ENCODE measurements around the gene LRRC74A. TPM values are rescaled to one million over a fixed set of nuclear protein-coding genes. Genes with fewer than 3 reads are reported as not detected.

LRRC74A gene
- polyA plus RNA-seq, 1 of the 3 experiments (the other 2 are of a cell fraction), result not detected

- H3K4me1 ChIP-seq (ENCODE audit: control insufficient read depth in 1 of 2, insufficient read depth in 2 of 2, low read depth in 1 of 2, low read length in 1 of 2), result peaks cover 6 to 16% of the 10 kb centered on the region in 2 experiments; a peak in 3 of 4 replicates
- 53% methylated on average over 7 of the region's 7 CpGs for WGBS (ENCODE audit: low lambda C conversion rate)
- DNase-seq, result no peak
- no peaks in the 10 kb centered on the region for H3K36me3 ChIP-seq (replicated peaks in 1 of 2; ENCODE audit: control insufficient read depth in 1 of 2, insufficient read depth in 2 of 2, low read length in 1 of 2)
- H3K9me2 ChIP-seq, result no peaks in the 10 kb centered on the region
- CTCF ChIA-PET, result interaction anchor here (0.9 to 1.4 kb wide), 2 partner anchors 30 to 285 kb away, joined by 3 to 4 read pairs; no protein-coding TSS in a partner anchor
- H3K9ac ChIP-seq, result no peak overlapping the region
- TF ChIP-seq REST (IDR thresholded peaks at IDR 0.05; ENCODE audit: low read depth, low read length) (no peak), SMC3 (IDR thresholded peaks at IDR 0.05; ENCODE audit: low read depth, low read length) (no peak), EP300 (IDR thresholded peaks at IDR 0.05; ENCODE audit: borderline replicate concordance in 1 of 2, low read depth in 1 of 2, low read length in 1 of 2) (no peak), EZH2phosphoT487 (IDR thresholded peaks at IDR 0.05; ENCODE audit: borderline replicate concordance, low read depth) (no peak), GABPA (IDR thresholded peaks at IDR 0.05; ENCODE audit: low read depth) (no peak), USF2 (IDR thresholded peaks at IDR 0.05; ENCODE audit: borderline replicate concordance, low read depth, low read length) (no peak), RAD21 (IDR thresholded peaks at IDR 0.05; ENCODE audit: low read length) (no peak), PBX3 (IDR thresholded peaks at IDR 0.05) (no peak), ZBTB33 (IDR thresholded peaks at IDR 0.05; ENCODE audit: borderline replicate concordance, low read depth) (no peak), CHD2 (IDR thresholded peaks at IDR 0.05; ENCODE audit: low read length, partially characterized antibody) (no peak), RXRA (IDR thresholded peaks at IDR 0.05; ENCODE audit: borderline replicate concordance, low read depth) (no peak), YY1 (IDR thresholded peaks at IDR 0.05; ENCODE audit: low read depth) (no peak), IRF3 (IDR thresholded peaks at IDR 0.05; ENCODE audit: low read depth, low read length) (no peak), RFX5 (IDR thresholded peaks at IDR 0.05; ENCODE audit: low read length) (no peak)
- peaks cover 5% of the 10 kb centered on the region; the same call in 1 of the 2 replicates for H3K79me2 ChIP-seq (ENCODE audit: insufficient read depth)
- POLR2A ChIA-PET, result no interaction called here
- no peaks in the 10 kb centered on the region for H3K9me3 ChIP-seq
- H4K20me1 ChIP-seq (ENCODE audit: insufficient read depth), result no peaks in the 10 kb centered on the region
- no peak overlapping the region for H3K4me3 ChIP-seq (ENCODE audit: low read depth in 2 of 2, low read length in 1 of 2)
- no peak overlapping the region for H2AFZ ChIP-seq (ENCODE audit: low read depth)
- H3K27me3 ChIP-seq (ENCODE audit: insufficient read depth), result peaks cover 18% of the 10 kb centered on the region
- H3K27ac ChIP-seq (ENCODE audit: low read depth in 2 of 2, low read length in 1 of 2), result no peak overlapping the region
- no peak overlapping the region for H3K4me2 ChIP-seq
- H3F3A ChIP-seq (replicated peaks; ENCODE audit: insufficient read depth), result peaks cover 5% of the 10 kb centered on the region
These were observed 11.2 kb upstream of the LRRC74A start for GRCh38 chr14:76814726-76815645.

Data from SK-N-SH (cell line).